ENCODE data around the gene C10orf67.
"Not testable (repeated sequence)": the region's sequence is repeated elsewhere in the genome, so short reads cannot be mapped to it uniquely, and the experiment has no call there.

The C10orf67 gene

DNA sequence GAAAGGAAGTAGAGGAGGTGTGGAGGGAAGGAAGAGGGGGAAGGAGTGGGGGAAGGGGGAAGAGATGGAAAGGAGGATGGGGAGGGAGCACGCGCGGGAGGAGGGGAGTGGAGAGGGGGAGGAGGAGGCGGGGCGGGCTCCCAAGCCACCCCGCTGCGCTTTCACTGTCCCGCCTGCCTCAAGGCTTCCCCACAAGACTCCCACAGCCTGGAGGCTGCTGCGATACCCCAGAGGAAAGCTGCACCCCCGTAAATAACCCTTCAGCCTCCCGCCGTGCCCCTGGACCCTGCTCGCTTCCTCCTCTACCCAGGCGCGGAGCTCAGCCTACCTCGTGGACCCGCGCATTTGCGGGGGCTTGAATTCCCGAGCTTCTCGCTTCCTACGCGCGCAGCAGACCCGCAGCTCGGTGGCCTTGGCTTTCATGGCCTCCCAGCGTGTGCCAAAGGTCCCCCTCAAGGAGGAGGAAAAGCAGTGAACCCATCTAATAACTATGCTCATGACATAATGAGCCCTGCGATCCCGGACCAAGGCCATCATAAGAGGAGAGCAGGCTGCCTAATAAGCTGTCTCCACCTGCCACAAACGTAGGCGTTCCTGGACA, at the start of gene C10orf67:
C10orf67 (minus strand) TSS at position 557 of the 601 bp plus-strand sequence; CDS start at position 534, 23 bp downstream.
- TF ChIP-seq, protein P1, sequence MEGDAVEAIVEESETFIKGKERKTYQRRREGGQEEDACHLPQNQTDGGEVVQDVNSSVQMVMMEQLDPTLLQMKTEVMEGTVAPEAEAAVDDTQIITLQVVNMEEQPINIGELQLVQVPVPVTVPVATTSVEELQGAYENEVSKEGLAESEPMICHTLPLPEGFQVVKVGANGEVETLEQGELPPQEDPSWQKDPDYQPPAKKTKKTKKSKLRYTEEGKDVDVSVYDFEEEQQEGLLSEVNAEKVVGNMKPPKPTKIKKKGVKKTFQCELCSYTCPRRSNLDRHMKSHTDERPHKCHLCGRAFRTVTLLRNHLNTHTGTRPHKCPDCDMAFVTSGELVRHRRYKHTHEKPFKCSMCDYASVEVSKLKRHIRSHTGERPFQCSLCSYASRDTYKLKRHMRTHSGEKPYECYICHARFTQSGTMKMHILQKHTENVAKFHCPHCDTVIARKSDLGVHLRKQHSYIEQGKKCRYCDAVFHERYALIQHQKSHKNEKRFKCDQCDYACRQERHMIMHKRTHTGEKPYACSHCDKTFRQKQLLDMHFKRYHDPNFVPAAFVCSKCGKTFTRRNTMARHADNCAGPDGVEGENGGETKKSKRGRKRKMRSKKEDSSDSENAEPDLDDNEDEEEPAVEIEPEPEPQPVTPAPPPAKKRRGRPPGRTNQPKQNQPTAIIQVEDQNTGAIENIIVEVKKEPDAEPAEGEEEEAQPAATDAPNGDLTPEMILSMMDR (conservative IDR thresholded peaks at IDR 0.05; ENCODE audit: low read length): no peak
- peak within 1 kb of the TSS; percentile 65 for H3K4me3 ChIP-seq (ENCODE audit: low read length)
- DNase-seq (ENCODE audit: low read depth): peak; percentile 19

DNA sequence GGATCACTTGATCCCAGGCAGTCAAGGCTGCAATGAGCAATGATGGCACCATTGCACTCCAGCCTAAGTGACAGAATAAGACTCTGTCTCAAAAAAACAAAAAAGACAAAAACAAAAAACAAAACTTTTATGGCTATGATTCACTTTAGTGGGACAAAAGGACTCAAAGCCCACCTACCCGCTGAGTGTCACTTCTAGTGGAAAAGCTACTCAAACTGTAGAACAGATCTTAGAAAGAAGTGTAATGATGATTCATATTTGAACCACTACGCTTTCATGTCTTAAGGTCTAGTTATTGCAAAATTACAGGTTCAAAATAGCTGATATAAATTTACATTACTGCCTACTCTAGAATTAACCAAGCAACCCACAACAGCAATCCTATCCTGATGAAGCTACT, 47.2 kb upstream of the C10orf67 start:
- TF ChIP-seq, protein P1 (conservative IDR thresholded peaks at IDR 0.05; ENCODE audit: low read length): no peak
- no peak overlapping the region for H3K4me3 ChIP-seq (ENCODE audit: low read length)

GRCh38 chr10:23390809-23391208, 46.2 kb upstream of the C10orf67 start:
- no peak overlapping the region for H3K4me3 ChIP-seq (ENCODE audit: low read length)
- TF ChIP-seq, protein P1 (conservative IDR thresholded peaks at IDR 0.05; ENCODE audit: low read length): no peak
- DNase-seq (ENCODE audit: low read depth): no peak

More for the DNA sequence above, 47.2 kb upstream of the C10orf67 start:
- no peak for DNase-seq (ENCODE audit: low read depth)

- H3K4me3 ChIP-seq (ENCODE audit: low read length); DNase-seq (ENCODE audit: low read depth): not testable (repeated sequence)
Observed at GRCh38 chr10:23390408-23390807, 45.8 kb upstream of the C10orf67 start.

GRCh38 chr10:23387516-23387915, 42.9 kb upstream of the C10orf67 start:
- DNase-seq (ENCODE audit: low read depth); H3K4me3 ChIP-seq (ENCODE audit: low read length): not testable (repeated sequence)

- TF ChIP-seq, protein P1 (conservative IDR thresholded peaks at IDR 0.05; ENCODE audit: low read length): no peak
- no peak for DNase-seq (ENCODE audit: low read depth)
- no peak overlapping the region for H3K4me3 ChIP-seq (ENCODE audit: low read length)
Observed at GRCh38 chr10:23386052-23386451, 41.5 kb upstream of the C10orf67 start.

DNA sequence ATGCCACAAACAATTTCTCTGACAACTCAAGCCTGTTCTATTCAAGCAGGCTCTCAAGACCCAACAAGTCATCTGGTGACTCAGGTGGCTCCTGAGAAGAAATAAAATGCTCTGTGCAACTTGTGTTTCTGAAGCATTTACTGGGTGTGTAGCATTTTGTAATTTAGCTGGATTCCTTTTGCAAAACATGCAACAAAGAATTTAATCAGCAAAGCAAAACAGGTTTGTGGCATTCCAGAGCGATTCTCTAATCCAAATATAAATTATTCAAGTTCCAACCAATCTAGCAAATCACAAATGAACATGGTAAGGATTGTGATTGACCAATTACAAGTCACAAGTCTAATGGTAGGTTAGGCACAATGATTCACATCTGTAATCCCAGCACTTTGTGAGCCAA, 39.8 kb upstream of the C10orf67 start:
- TF ChIP-seq, protein P1 (conservative IDR thresholded peaks at IDR 0.05; ENCODE audit: low read length): no peak
- DNase-seq (ENCODE audit: low read depth): peak; percentile 38
- no peak overlapping the region for H3K4me3 ChIP-seq (ENCODE audit: low read length)

DNA sequence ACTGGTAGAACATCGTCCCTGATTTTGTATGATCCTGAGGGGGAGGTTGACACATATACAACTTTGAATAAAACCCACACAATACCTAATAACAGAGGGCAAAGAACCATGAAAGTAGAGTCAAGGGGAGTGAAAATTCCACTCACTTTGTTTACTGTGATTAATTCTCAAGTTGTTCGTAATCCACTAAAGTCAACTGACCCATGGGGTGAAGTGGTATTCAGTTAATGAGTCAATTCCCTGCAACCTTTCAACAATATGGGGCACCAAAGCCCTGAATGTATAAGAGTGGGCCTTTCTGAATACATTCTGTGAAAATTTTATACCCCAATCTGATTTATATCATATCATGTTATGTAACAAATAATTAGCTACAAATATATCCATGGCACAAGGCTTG, 39.0 kb upstream of the C10orf67 start:
- H3K4me3 ChIP-seq (ENCODE audit: low read length): no peak overlapping the region
- DNase-seq (ENCODE audit: low read depth): no peak
- TF ChIP-seq, protein P1 (conservative IDR thresholded peaks at IDR 0.05; ENCODE audit: low read length): no peak
